ENCODE measurements around the gene STK39.

STK39 gene

GRCh38 chr2:168146892-168147810 is 100.2 kb downstream of the STK39 start:
- no peak for DNase-seq (ENCODE audit: low read depth in 2 of 2)
- TF ChIP-seq, protein P1, sequence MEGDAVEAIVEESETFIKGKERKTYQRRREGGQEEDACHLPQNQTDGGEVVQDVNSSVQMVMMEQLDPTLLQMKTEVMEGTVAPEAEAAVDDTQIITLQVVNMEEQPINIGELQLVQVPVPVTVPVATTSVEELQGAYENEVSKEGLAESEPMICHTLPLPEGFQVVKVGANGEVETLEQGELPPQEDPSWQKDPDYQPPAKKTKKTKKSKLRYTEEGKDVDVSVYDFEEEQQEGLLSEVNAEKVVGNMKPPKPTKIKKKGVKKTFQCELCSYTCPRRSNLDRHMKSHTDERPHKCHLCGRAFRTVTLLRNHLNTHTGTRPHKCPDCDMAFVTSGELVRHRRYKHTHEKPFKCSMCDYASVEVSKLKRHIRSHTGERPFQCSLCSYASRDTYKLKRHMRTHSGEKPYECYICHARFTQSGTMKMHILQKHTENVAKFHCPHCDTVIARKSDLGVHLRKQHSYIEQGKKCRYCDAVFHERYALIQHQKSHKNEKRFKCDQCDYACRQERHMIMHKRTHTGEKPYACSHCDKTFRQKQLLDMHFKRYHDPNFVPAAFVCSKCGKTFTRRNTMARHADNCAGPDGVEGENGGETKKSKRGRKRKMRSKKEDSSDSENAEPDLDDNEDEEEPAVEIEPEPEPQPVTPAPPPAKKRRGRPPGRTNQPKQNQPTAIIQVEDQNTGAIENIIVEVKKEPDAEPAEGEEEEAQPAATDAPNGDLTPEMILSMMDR (IDR thresholded peaks at IDR 0.05; ENCODE audit: low read depth, low read length) = no peak
- H3K4me3 ChIP-seq (replicated peaks in 1 of 2; ENCODE audit: low read depth in 2 of 2, low read length in 2 of 2) = no peak overlapping the region

DNA sequence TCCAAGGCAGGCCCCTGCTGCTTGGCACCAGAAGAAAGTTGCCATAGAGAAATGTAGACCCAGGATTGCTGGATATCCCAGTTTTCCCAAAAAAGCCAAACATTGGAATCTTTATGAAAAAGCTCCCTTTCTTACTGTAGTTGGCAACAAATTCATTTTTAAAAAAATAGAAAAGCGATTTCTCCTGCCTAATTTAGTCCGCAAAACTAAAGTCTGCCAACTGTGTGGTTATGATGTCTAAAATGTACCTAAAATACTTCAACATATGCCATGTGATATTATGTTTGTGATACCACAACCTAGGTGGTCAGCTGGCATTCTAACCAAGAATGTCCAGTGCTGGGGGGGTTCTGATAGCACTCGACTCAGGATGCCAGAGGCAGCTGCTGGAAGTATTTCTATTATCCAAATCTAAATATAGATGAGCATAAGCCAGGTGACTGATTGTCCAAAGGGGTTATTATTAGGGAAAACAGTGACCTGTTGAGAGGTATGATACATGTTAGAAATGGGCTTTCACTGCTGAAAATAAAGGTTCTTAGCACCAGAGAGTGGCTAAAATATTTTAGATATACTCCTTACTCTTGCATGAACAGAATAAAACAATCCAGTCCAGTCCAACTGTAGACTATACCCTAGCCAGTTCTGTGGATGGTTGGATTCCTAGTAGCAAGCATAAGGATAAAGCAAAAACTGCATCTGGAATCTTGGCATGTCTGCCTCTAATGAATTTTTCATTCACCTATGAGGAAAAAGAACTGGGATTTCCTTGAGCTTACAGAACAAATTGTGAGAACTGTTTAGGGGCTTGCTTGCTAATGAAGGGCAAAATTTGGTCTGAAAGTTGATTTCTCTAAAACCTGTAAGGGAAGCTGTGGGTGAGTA is 101.7 kb downstream of the STK39 start:
- TF ChIP-seq, protein P1 (IDR thresholded peaks at IDR 0.05; ENCODE audit: low read depth, low read length) = no peak
- DNase-seq (ENCODE audit: low read depth in 2 of 2) = no peak
- no peak overlapping the region for H3K4me3 ChIP-seq (replicated peaks in 1 of 2; ENCODE audit: low read depth in 2 of 2, low read length in 2 of 2)

DNA sequence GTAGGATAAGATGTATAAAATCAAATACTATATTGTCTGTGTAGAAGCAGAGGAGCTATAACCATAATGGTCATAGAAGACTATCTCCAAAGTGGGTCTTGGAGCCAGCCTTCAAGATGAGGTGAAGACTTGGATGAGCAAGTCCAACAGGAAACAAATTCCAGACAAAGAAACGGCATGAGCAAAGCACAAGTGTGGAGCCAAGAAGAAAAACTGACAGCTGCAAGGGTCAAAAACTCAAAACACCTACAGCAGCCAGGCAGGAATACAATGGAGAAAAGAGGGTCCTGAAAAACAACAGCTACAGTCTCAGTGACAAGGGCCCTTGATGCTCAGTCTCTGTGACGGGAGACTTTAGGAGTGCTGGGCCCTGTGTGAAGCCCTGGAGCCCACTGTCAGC is 102.4 kb downstream of the STK39 start:
- no peak overlapping the region for H3K4me3 ChIP-seq (replicated peaks in 1 of 2; ENCODE audit: low read depth in 2 of 2, low read length in 2 of 2)
- TF ChIP-seq, protein P1 (IDR thresholded peaks at IDR 0.05; ENCODE audit: low read depth, low read length) = no peak
- DNase-seq (ENCODE audit: low read depth in 2 of 2) = no peak

- TF ChIP-seq, protein P1 (IDR thresholded peaks at IDR 0.05; ENCODE audit: low read depth, low read length) = no peak
- no peak for DNase-seq (ENCODE audit: low read depth in 2 of 2)
- no peak overlapping the region for H3K4me3 ChIP-seq (replicated peaks in 1 of 2; ENCODE audit: low read depth in 2 of 2, low read length in 2 of 2)
These were observed 103.6 kb downstream of the STK39 start for GRCh38 chr2:168143813-168144212.

DNA sequence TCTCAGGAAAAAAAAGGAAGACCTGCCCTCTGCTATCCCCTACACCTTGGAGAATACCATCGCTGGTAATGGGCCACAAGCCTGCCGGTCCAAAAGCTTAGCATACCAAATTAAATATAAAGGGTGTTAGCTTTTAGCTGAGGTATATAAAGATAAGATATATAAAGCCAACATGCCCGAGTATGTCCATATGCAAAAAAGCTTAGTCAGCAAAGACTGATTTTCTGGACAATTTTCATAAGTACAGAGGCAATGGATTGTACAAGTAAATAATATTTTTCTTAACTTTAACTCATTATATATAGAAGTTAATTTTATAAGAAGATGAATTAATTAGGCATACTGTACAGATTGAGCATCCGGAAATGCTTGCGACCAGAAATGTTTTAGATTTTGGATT is 106.5 kb downstream of the STK39 start:
- DNase-seq (ENCODE audit: low read depth in 2 of 2) = no peak
- TF ChIP-seq, protein P1 (IDR thresholded peaks at IDR 0.05; ENCODE audit: low read depth, low read length) = no peak

GRCh38 chr2:168139852-168140251 is 107.5 kb downstream of the STK39 start:
- no peak overlapping the region for H3K4me3 ChIP-seq (replicated peaks in 1 of 2; ENCODE audit: low read depth in 2 of 2, low read length in 2 of 2)
- no peak for DNase-seq (ENCODE audit: low read depth in 2 of 2)
- TF ChIP-seq, protein P1 (IDR thresholded peaks at IDR 0.05; ENCODE audit: low read depth, low read length) = no peak

More for the DNA sequence above, 106.5 kb downstream of the STK39 start:
- no peak overlapping the region for H3K4me3 ChIP-seq (replicated peaks in 1 of 2; ENCODE audit: low read depth in 2 of 2, low read length in 2 of 2)
